ENCODE measurements around the gene CCDC91. TPM values are rescaled to one million over a fixed set of nuclear protein-coding genes. Genes with fewer than 3 reads are reported as not detected.

Gene CCDC91
- total RNA-seq, 4 donors from 2014 or later, result 48.6 to 95.3 (median 52.1) TPM

- TF ChIP-seq CTCF (IDR thresholded peaks at IDR 0.05; ENCODE audit: low read depth), result no peak
Observed at GRCh38 chr12:28158353-28158752, 31.9 kb upstream of the CCDC91 start.

- TF ChIP-seq CTCF (IDR thresholded peaks at IDR 0.05; ENCODE audit: low read depth), result no peak
Observed at GRCh38 chr12:28159688-28160087, 30.6 kb upstream of the CCDC91 start.

- TF ChIP-seq CTCF (IDR thresholded peaks at IDR 0.05; ENCODE audit: low read depth), result no peak
Observed at GRCh38 chr12:28161697-28162096, 28.6 kb upstream of the CCDC91 start.

- no peak for TF ChIP-seq CTCF (IDR thresholded peaks at IDR 0.05; ENCODE audit: low read depth)
Observed at GRCh38 chr12:28162697-28163096, 27.6 kb upstream of the CCDC91 start.

- TF ChIP-seq CTCF (IDR thresholded peaks at IDR 0.05; ENCODE audit: low read depth), result no peak
Observed at GRCh38 chr12:28164644-28165275, 25.5 kb upstream of the CCDC91 start.

GRCh38 chr12:28167981-28168485 lies 22.2 kb upstream of the CCDC91 start:
- no peak for TF ChIP-seq CTCF (IDR thresholded peaks at IDR 0.05; ENCODE audit: low read depth)

- no peak for TF ChIP-seq CTCF (IDR thresholded peaks at IDR 0.05; ENCODE audit: low read depth)
Observed at GRCh38 chr12:28171356-28172060, 18.7 kb upstream of the CCDC91 start.

All from subcutaneous adipose tissue (tissue), 4 donors.